Astrocyte of the hippocampus (primary cell): ENCODE results near the gene SYCP3.
A peak's percentile ranks its signal among the peaks of the same experiment; 100 is the strongest.
"Not testable (repeated sequence)": the region's sequence is repeated elsewhere in the genome, so short reads cannot be mapped to it uniquely, and the experiment has no call there.

Experiments
- DNase-seq: peaks from one replicate; pipeline ENCODE4 v3.0.0; 2011; ENCODE audit warnings: low read depth, low spot score

SYCP3 gene

DNA sequence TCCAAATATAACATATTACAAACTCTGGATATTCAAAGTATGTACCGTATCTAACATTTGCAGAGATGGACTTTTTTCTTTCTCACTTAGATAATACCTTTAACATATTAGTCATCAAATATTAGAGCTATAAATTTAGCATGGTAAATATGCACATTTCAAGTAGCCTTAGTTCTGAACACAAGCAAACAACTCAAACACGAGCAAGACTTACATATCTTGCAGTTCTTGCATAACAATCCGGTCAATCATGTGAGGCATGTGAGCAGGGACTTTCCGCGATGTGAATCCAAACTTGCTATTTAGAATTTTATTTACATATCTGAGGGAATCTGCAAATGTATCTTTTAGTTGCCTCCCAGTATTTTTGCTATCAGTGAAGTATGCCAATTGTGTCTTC lies 22.1 kb upstream of the SYCP3 start:
- DNase-seq: no peak

DNA sequence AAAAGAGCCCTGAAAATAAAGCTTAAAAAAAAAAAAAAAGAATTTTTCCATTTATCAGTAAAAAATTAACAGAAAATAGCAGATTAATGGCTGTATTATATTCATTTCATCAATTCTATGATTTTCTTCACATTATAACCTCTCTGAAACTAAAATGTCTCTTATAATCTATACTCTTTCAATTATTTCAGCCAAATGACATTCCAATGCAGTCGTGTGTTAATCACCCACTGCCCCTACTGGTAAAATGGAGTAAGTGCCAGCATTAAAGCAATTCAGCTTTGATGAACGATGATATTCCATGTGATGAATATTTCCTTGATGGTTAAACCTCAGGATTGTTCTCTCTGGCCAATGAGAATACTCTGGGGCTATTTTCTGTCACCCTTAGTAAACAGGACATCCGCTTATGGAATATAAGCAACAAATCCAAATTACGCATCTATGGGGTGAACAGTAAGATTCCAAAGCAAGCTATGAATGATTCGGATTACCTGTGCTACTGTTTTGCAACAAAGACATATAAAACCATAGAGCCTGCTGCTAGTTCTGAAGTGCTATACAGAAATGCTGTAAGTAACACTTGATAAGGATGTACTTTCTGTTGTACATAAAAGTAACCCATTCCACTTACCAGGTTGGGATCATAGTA lies 20.3 kb upstream of the SYCP3 start:
- peak; percentile 49 for DNase-seq

DNA sequence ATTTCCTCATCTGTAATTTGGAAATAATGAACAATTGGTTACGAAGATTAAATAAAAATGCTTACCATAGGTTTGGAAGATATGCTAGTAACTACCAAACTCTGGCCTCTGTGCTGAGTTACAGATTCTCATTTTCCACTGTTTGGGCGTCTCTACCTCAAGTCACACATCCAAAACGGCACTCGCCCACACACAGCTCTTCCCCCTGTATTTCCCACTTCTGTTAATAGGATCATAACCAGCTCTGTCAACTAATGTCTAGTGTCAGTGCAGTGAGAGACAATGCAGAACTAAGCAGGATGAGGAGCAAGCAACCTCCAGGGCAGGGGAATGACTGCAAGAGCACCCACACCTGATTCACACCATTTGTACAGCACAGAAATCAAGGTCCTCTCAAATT lies 10.9 kb upstream of the SYCP3 start:
- DNase-seq: no peak

DNA sequence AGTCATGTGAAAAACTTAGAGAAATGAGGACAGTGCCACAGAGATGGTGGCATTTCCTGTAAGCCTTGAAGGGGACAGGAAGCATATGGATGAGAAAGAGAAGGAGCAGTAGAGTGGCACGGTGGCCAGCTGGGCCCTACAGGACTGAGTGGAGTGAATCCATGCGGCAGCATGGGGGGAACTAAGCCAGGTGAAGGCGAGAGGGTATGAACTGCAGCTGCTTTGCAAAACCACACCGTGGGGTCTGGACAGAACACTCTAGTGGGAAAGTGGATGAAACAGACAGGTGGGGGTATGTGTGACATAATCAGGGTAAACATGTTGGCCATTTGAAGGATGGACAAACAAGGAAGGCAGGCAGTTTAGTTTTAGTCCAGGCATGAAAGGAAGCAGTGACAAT lies 10.4 kb upstream of the SYCP3 start:
- DNase-seq: no peak

DNA sequence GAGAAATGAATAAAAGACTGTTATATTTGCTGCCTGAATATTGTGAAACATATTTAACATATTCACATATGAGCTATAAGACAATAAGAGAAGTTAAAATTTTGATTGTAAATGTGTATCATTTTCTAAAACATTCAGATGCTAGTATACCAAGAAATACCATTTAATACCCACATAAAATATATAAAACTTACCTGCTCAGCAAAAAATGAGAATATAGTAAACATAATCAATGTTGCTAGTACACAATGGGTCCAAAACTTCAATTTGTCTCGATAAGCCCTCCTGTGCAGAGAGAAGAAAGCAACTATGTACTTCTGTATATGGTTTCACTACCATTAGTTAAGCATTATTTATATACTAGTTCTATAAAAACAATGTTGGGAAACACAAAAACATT lies 9.6 kb upstream of the SYCP3 start:
- no peak for DNase-seq

DNA sequence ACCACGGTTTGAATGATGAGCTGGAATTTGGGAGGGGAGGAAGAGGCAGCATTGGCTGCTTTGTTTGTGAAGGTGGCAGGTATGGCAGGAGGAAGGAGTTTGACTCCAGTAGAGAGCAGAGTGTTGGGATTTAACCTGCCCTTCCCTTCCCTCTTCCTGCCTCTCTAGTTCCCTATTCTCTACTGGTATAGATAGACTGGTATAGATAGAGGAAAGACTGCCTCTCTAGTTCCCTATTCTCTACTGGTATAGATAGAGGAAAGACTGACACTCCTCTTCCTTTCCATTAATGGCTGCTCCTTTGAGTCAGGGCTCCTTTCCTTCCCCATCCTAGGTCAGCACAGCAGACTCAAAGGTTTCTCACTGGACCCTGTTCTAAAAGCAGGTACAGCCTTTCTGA lies 8.4 kb upstream of the SYCP3 start:
- DNase-seq: no peak

DNA sequence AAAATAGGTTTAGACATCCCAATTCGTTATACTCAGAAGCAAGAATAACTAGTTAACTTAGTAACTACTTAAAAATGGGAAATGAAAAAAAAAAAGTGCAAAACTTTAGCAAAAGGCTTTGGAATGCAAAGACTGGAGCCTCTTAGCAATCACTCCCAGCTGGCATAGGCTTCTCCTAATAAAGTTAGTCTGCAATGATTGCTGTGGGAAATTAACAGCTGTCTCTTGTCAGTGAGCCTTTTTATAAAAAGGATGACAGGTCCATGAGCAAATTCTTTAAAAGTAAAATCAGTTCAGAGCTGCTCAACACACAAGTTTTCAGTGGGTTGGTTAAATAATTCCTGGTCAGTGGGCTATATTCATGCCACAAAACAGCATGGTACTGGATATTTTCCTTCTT lies 7.4 kb upstream of the SYCP3 start:
- no peak for DNase-seq

DNA sequence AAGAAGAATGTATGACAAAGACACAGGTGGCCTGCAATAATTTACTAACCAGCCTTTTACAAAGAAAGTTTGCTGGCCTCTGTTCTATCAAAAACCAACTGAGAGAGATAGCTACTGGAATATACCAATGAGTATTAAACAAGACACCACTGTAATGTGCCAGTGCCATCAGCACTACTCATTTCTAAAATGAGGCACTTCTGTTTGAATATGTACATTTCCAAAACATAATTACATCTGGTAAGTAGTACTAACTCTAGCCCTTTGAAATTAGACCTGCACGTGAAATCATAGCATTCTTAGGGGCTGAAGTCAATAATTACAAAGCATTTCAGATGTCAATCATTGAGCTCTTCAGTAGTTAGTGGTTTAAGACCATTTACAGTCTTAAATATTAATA lies 6.9 kb upstream of the SYCP3 start:
- no peak for DNase-seq

DNA sequence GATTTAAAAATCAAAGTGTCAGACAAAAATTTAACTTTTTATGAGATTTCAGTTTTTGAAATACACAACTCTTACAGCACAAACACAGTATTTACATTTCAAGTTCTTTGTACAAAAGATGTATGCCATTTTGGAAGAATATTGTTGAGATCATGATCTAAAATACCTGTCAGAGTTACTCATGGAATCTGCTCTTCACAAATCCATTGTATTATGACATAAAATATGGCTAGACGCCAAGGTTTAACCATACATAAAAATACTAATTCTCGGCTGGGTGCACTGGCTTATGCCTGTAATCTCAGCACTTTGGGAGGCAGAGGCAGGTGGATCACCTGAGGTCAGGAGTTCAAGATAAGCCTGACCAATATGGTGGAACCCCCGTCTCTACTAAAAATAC lies 6.2 kb upstream of the SYCP3 start:
- DNase-seq: no peak

DNA sequence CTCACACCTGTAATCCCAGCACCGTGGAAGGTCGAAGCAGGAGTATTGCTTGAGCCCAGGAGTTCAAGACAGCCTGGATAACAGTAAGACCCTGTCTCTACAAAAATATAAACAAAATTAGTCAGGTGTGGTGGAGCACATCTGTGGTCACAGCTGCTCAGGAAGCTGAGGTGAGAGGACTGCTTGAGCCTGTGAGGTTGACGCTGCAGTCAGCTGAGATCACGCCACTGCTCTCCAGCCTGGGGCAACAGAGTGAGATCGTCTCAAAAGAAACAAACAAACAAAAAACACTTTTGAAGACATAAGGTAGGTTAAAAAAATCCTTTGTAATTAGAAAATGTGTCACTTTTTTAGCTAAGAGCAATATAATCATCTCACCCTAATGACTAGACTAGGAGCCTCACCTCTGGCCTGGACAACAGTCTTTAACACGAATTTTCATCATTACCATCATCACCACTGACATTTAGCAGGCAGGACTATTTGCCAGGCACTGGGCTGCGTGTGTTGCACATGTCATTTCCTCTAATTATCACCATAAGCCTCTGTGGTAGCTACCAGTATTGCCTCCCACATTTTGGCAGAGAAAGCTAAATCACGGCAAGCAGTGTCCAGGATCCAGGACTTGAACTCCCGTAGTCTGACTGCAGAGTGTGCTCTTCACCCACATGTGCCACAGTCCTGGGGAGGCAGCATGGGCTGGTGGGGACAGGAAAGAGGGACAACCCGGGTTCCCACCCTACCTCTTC lies 4.6 kb upstream of the SYCP3 start:
- DNase-seq: no peak

DNA sequence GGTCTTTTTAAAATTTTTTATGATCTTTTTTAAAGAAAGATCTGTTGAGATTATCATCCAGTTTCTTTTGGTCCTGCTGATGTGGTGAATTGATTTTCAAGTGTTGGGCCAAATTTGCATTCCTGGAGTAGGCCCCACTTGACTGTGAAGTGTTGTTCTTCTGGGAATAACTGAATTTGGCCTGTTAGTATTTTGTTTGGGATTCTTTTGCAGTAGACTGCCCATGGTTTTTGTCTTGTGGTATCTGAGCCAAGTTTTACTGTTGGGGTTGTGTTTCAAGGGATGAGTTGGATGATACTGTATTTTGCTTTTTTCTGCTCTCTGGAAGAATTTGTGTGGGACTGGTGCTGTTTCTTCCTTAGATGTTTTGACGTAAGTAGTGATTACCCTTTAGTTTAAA lies 4.0 kb upstream of the SYCP3 start:
- DNase-seq: peak; percentile 27

DNA sequence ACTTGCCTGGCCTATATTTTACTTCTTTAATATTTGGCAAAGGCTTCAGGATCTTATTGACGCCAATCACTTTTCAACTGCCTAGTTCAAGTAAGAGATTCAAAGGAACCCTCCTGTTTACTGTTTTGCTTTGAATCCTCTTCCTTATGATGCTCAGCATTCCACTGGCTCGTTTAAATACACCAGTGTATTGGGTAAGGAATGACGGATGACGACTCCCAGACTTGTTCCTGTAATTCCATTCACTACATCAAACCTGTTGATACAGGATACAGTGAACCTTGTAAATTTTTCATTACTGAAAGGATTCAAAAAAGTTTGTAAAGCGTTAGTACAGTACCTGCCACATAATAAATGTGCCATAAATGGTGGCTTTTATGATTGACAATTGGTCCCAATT lies 1.7 kb upstream of the SYCP3 start:
- DNase-seq: no peak

DNA sequence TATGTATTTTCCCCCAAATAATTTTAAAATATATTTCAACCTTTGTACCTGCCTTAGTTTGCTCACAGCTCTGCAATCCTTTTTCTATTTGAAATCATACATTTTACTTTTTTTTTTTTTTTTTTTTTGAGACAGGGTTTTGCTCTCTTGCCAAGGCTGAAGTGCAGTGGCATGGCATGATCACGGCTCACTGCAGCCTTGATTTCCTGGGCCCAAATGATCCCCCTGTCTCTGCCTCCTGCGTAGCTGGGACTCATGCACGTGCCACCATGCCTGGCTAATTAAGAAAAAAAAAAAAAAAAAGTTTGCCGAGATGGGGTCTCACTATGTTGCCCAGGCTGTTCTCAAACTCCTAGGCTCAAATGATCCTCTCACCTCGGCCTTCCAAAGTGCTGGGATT lies 1.3 kb upstream of the SYCP3 start:
- DNase-seq: no peak

DNA sequence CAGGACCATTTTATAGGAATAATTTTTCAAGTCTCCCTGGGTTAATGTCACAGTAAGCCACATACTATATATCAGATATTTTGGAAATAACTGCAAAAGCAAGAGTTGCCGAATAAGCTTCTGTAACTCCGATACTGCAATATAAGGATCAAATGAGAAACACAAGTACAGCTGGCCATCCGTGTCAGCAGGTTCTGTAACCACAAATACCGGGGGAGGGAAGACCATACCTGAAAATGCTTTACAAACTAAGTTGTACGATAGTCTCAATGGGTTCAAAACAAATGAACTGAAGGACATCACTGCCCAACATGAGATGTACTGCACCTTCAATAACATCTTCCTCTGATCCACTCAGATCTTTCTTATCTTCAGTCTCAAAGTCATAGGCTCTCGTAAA lies 1.8 kb downstream of the SYCP3 start:
- no peak for DNase-seq

DNA sequence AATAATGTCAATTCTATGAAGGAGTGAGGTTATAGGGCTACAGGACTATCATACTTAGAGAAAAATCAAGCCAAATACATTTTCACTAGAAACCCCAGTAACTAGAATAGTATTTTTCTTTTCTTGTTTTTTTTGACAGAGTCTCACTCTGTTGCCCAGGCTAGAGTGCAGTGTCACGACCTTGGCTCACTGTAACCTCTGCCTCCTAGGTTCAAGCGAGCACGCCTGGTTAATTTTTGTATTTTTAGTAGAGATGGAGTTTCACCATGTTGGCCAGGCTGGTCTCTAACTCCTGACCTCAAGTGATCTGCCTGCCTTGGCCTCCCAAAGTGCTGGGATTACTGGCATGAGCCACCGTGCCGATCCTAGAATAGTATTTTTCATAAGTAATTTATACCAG lies 4.8 kb downstream of the SYCP3 start:
- not testable (repeated sequence) for DNase-seq

DNA sequence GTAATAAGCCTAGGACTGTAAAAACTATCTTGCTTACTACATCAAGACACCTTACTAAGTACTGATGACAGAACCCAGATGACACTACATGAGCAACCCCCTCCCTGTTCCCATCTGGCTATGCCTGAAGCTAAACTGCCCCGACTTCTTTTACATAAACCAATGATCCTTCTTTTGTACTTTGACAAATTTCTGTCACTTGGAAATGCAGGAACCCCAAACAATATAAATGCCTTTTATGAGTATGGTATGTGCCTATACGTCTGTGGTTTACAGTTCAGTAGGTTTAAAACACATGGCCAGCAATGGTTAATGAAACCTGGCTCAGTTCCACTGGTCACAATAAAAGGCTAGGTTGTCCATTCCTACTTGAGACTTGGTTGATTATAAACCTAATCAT lies 6.1 kb downstream of the SYCP3 start:
- no peak for DNase-seq

DNA sequence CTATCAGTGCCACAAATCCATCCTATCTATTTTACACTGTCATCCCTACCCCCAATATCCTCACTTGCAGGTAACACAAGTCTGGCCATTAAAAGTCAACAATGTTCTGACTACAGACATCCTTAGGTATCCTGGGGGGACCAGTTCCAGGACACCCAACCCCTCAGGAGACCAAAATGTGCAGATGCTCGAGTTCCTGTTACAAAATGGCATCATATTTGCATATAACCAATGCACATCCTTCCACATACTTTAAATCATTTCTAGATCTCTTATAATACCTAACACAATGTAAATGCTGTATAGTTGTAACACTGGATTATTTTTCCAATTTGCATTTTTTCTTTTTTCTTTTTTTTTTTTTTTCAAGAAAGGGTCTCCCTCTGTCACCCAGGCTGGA lies 6.9 kb downstream of the SYCP3 start:
- no peak for DNase-seq

DNA sequence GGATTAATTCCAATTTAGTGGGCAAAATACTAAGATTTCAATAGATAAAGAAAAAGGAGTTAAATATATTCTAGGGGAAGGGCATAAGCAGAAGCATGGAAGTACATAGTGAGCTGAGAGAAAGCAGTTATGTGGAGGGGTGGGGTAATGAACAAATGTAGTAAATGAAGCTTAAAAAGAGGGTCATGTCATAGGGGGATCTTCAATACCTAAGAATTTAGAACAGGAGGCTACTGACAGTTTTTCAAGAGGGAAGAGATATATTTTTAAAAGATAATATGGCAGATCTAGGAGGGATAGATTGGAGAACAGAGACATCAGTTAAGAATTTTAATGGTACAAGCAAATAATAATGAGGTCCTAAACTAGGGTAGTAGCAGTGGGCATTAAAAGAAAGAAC lies 9.4 kb downstream of the SYCP3 start:
- DNase-seq: no peak

DNA sequence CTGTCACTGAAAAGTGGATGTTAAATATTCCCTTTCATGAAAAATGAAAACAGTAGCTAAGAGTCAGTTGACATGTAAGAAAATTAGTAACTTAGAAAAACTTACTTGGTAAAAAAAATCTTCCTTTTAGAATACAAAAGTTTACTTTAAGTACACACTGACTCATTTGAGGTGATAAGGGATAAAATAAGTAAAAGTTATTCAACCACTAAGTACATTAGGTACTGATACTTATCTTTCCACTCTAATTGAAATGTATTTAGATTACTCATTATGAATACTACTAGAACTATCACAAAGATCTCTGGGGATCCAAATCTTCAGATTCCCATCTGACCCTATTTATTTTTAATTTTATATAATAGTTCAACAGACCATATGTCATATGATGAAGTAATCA lies 12.2 kb downstream of the SYCP3 start:
- no peak for DNase-seq

DNA sequence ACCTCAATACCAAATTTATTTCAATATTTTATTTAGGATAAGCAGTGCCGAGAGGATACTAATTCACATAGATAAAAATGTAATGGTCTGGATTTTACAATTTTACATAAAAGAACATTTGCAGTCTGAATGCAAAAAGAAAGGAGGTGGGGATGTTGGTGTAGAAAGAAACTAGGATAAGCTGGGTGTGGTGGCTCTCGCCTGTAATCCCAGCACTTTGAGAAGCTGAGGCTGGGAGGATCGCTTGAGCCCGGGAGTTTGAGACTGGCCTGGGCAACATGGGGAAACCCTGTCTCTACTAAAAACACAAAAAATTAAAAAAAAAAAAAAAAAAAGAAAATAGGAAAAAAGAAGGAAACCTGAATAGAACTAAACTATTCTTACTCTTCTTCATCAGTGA lies 16.9 kb downstream of the SYCP3 start:
- no peak for DNase-seq

DNA sequence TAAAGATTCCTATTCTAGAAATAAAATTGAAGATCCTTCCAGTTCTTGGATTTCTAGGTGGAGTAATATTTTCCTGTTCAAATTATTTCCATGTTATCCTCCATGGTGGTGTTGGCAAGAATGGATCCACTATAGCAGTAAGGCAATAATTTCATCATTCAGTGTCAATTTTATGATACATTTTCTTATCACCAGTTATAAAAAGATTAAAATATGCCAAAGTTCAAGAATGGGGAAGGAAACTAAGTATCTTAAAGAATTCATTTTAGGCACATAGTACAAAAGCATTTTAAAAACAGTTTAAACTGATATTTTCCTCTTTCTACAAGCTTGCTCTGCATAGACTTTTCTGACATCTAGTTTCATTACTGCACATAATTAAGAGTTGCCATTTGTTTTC lies 19.1 kb downstream of the SYCP3 start:
- DNase-seq: no peak

DNA sequence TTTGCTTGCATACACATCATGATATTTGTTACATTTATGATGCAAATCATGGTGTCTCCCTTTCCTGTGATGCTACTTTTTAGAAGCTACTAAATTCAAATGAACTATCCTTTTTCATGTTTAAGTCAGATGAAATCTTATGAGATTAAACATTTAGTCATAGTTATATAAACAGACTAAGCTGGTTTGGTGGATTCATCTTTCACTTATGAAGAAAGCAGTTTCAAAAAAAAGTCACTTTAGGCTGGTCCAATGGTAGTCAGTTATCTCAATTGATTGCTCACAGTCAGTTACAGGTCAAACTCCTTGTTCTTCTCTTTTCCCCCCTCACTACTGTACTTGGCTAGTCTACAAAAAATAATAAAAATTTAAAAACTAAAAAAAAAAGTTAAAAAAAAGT lies 19.7 kb downstream of the SYCP3 start:
- DNase-seq: no peak

DNA sequence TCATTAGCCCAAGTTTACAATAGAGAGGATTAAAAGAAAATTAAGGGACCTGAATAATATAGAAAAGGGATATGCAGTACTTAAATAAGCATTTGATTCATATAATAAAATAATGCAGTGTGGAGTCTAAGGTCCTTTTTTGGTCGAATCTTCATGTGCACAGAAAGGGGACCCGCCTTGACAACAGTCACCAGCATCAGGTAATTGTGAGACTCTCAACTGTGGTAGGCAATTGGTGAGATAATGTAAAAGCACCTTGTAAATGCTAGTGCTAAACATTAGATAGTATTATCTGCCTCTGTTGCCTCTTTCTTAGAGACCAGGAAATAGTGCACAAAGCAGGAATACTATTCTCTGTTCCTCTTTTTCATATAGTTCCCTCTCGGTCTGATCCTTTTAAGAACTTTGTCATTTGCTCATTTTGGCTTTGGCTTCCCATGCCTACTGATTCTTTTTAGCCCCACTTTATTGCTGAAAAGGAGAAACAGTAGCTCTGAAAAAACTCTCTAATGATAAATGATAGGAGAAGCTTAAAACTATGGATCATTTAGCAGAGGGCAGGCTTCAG lies 24.3 kb downstream of the SYCP3 start:
- DNase-seq: no peak
